Stimulated activated CD4-positive, alpha-beta T cell treated with anti-CD3 and anti-CD28 coated beads, Interleukin-4, amount 100 ng/mL, for 1 hour (primary cell): Measurements from ENCODE around the gene RAPGEF1.
"Not testable (repeated sequence)": the region's sequence is repeated elsewhere in the genome, so short reads cannot be mapped to it uniquely, and the experiment has no call there.

Experiments
- DNase-seq: peaks from one replicate; pipeline ENCODE4 v3.0.0-alpha.2; 2020

RAPGEF1 gene

GRCh38 chr9:131728546-131728910 is 11.3 kb downstream of the RAPGEF1 start:
- no peak for DNase-seq

- no peak for DNase-seq
Observed at GRCh38 chr9:131727795-131728545, 11.9 kb downstream of the RAPGEF1 start.

GRCh38 chr9:131727184-131727759 is 12.6 kb downstream of the RAPGEF1 start:
- no peak for DNase-seq

GRCh38 chr9:131724683-131725082 is 15.2 kb downstream of the RAPGEF1 start:
- DNase-seq: no peak

- no peak for DNase-seq
Observed at GRCh38 chr9:131723632-131724031, 16.2 kb downstream of the RAPGEF1 start.

- DNase-seq: no peak
Observed at GRCh38 chr9:131722255-131722654, 17.6 kb downstream of the RAPGEF1 start.

GRCh38 chr9:131721076-131721475 is 18.8 kb downstream of the RAPGEF1 start:
- DNase-seq: no peak

- no peak for DNase-seq
Observed at GRCh38 chr9:131720330-131720729, 19.5 kb downstream of the RAPGEF1 start.

GRCh38 chr9:131719262-131719908 is 20.5 kb downstream of the RAPGEF1 start:
- DNase-seq: no peak

- no peak for DNase-seq
Observed at GRCh38 chr9:131717719-131718460, 22.0 kb downstream of the RAPGEF1 start.

GRCh38 chr9:131715906-131716305 is 24.0 kb downstream of the RAPGEF1 start:
- DNase-seq: no peak

- DNase-seq: no peak
Observed at GRCh38 chr9:131714821-131715220, 25.1 kb downstream of the RAPGEF1 start.

- DNase-seq: no peak
Observed at GRCh38 chr9:131714161-131714646, 25.7 kb downstream of the RAPGEF1 start.

- DNase-seq: no peak
Observed at GRCh38 chr9:131713016-131713415, 26.9 kb downstream of the RAPGEF1 start.

- no peak for DNase-seq
Observed at GRCh38 chr9:131712151-131712716, 27.6 kb downstream of the RAPGEF1 start.

- no peak for DNase-seq
Observed at GRCh38 chr9:131709771-131710431, 30.0 kb downstream of the RAPGEF1 start.

- not testable (repeated sequence) for DNase-seq
Observed at GRCh38 chr9:131709010-131709770, 30.7 kb downstream of the RAPGEF1 start.

- DNase-seq: no peak
Observed at GRCh38 chr9:131708226-131709002, 31.5 kb downstream of the RAPGEF1 start.

GRCh38 chr9:131707733-131708157 is 32.1 kb downstream of the RAPGEF1 start:
- DNase-seq: no peak

- no peak for DNase-seq
Observed at GRCh38 chr9:131707050-131707449, 32.8 kb downstream of the RAPGEF1 start.

GRCh38 chr9:131706608-131706970 is 33.3 kb downstream of the RAPGEF1 start:
- DNase-seq: no peak
